Measurements from ENCODE around the gene ITSN2.

- TF ChIP-seq, protein P1, sequence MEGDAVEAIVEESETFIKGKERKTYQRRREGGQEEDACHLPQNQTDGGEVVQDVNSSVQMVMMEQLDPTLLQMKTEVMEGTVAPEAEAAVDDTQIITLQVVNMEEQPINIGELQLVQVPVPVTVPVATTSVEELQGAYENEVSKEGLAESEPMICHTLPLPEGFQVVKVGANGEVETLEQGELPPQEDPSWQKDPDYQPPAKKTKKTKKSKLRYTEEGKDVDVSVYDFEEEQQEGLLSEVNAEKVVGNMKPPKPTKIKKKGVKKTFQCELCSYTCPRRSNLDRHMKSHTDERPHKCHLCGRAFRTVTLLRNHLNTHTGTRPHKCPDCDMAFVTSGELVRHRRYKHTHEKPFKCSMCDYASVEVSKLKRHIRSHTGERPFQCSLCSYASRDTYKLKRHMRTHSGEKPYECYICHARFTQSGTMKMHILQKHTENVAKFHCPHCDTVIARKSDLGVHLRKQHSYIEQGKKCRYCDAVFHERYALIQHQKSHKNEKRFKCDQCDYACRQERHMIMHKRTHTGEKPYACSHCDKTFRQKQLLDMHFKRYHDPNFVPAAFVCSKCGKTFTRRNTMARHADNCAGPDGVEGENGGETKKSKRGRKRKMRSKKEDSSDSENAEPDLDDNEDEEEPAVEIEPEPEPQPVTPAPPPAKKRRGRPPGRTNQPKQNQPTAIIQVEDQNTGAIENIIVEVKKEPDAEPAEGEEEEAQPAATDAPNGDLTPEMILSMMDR (IDR thresholded peaks at IDR 0.05 in 8 of 11, conservative IDR thresholded peaks at IDR 0.05 in 3 of 11), result no peak
- TF ChIP-seq POLR2A (IDR thresholded peaks at IDR 0.05), result no peak
- TF ChIP-seq POLR2AphosphoS5 (IDR thresholded peaks at IDR 0.05), result no peak
Observed at GRCh38 chr2:24269265-24269664, 91.1 kb downstream of the ITSN2 start.
